Measurements from ENCODE around the gene MYO5A. TPM values are rescaled to one million over a fixed set of nuclear protein-coding genes. Genes with fewer than 3 reads are reported as not detected.
"Not testable (repeated sequence)": the region's sequence is repeated elsewhere in the genome, so short reads cannot be mapped to it uniquely, and the experiment has no call there.

MYO5A gene
- total RNA-seq, 2 experiments from 2014 or later: 22.5 TPM

DNA sequence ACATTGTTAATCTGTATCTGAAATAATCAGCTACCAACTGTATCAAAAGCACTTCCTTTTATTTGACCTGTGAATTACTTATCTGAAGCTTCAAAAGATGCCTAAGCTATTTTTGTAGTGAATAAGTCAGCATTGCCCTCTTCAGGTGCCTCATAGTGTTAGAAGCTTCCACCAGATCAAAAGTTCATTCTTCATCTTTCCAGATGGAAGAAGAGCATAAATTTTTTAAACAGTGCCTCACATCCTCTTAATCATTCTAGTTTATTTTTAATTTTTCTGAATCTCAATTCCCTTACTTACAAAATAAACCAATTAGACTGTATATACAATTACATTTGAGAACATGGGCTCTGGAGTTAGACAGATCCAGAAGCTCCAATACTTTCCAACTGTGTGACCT is 65.0 kb downstream of the MYO5A start:
- peak overlapping the region; percentile 88 for H3K27ac Mint-ChIP-seq
- ChIA-PET CTCF (interaction anchor here (0.7 to 1.7 kb wide), 5 partner anchors 35 to 132 kb away, joined by 3 to 6 read pairs (median 3); no protein-coding TSS in a partner anchor), POLR2A (interaction anchor here (0.7 kb wide), 1 partner anchor 204 kb away, joined by 4 read pairs; no protein-coding TSS in a partner anchor)
- H3K9me3 Mint-ChIP-seq (ENCODE audit: low read depth): peaks cover 6% of the 10 kb centered on the region
- H3K4me3 Mint-ChIP-seq: no peak overlapping the region
- no peak for ATAC-seq
- H3K36me3 Mint-ChIP-seq (ENCODE audit: low read depth): peaks cover 12% of the 10 kb centered on the region
- no peaks in the 10 kb centered on the region for H3K27me3 Mint-ChIP-seq
- intact Hi-C loops (cut with DNase I, micrococcal nuclease): loop anchor here (1.0 to 10.0 kb wide), 7 partner anchors 94 to 439 kb away; no protein-coding TSS in a partner anchor
- H3K4me1 Mint-ChIP-seq: peaks cover 43% of the 10 kb centered on the region
- no peak for DNase-seq

DNA sequence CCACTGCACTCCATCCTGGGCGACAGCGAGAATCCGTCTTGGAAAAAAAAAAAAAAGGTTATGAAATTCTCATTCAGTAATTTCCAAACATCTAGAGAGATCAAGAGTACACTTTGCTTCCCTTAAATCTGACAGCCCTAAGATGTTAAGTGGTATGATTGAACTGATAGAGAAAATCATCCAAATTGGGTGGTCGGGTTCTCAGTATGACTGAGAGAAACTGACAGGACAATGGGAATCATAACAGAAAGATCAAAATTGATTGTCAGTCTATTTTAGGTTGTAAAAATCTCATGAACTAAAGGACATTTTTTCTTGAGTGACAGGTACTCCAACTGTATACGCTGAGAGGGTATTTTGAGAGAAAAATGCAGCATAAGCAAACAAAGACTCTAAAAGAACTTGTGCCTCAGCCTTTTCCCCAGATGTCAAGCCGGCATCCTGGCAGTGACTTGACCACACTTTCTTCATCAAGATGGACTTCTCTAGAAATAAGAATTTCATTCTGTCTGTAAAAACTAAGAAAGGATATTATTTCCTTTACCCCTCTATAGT is 65.8 kb downstream of the MYO5A start:
- POLR2A ChIA-PET: no interaction called here
- H3K36me3 Mint-ChIP-seq (ENCODE audit: low read depth): peaks cover 12% of the 10 kb centered on the region
- CTCF ChIA-PET: interaction anchor here (0.7 to 1.7 kb wide), 4 partner anchors 34 to 131 kb away, joined by 3 to 6 read pairs (median 4); no protein-coding TSS in a partner anchor
- ATAC-seq (no peak), DNase-seq (no peak)
- no peaks in the 10 kb centered on the region for H3K27me3 Mint-ChIP-seq
- peaks cover 6% of the 10 kb centered on the region for H3K9me3 Mint-ChIP-seq (ENCODE audit: low read depth)
- peak overlapping the region; percentile 2 for H3K27ac Mint-ChIP-seq
- H3K4me1 Mint-ChIP-seq: peaks cover 45% of the 10 kb centered on the region
- no peak overlapping the region for H3K4me3 Mint-ChIP-seq
- intact Hi-C loops (cut with DNase I, micrococcal nuclease): loop anchor here (2.0 to 10.0 kb wide), 6 partner anchors 94 to 438 kb away; no protein-coding TSS in a partner anchor

DNA sequence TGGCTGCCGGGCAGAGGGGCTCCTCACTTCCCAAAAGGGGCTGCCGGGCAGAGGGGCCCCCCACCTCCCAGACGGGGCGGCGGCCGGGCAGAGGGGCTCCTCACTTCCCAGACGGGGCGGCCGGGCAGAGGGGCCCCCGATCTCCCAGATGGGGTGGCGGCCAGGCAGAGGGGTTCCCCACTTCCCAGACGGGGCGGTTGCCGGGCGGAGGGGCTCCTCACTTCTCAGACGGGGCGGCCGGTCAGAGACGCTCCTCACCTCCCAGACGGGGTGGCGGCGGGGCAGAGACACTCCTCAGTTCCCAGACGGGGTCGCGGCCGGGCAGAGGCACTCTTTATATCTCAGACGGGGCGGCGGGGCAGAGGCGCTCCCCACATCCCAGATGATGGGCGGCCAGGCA is 69.0 kb downstream of the MYO5A start:
- H3K27ac Mint-ChIP-seq; H3K9me3 Mint-ChIP-seq (ENCODE audit: low read depth); POLR2A ChIA-PET; H3K4me3 Mint-ChIP-seq; H3K27me3 Mint-ChIP-seq; DNase-seq; CTCF ChIA-PET; ATAC-seq: not testable (repeated sequence)
- Mint-ChIP-seq H3K36me3 (ENCODE audit: low read depth) (peaks cover 18% of the 10 kb centered on the region), H3K4me1 (peaks cover 34% of the 10 kb centered on the region)
- intact Hi-C loops (cut with DNase I, micrococcal nuclease): loop anchor here (5.0 to 10.0 kb wide), 5 partner anchors 98 to 435 kb away; no protein-coding TSS in a partner anchor

DNA sequence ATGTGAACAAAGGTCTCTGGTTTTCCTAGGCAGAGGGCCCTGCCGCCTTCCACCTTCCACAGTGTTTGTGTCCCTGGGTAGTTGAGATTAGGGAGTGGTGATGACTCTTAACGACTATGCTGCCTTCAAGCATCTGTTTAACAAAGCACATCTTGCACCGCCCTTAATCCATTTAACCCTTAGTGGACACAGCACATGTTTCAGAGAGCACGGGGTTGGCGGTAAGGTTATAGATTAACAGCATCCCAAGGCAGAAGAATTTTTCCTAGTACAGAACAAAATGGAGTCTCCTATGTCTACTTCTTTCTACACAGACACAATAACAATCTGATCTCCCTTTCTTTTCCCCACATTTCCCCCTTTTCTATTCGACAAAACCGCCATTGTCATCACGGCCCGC is 69.4 kb downstream of the MYO5A start:
- CTCF ChIA-PET; POLR2A ChIA-PET; H3K27me3 Mint-ChIP-seq; intact Hi-C loops (cut with DNase I, micrococcal nuclease); ATAC-seq; H3K27ac Mint-ChIP-seq; DNase-seq; H3K4me3 Mint-ChIP-seq: not testable (repeated sequence)
- Mint-ChIP-seq H3K36me3 (ENCODE audit: low read depth) (peaks cover 20% of the 10 kb centered on the region), H3K9me3 (ENCODE audit: low read depth) (peaks cover 11% of the 10 kb centered on the region), H3K4me1 (peaks cover 34% of the 10 kb centered on the region)

DNA sequence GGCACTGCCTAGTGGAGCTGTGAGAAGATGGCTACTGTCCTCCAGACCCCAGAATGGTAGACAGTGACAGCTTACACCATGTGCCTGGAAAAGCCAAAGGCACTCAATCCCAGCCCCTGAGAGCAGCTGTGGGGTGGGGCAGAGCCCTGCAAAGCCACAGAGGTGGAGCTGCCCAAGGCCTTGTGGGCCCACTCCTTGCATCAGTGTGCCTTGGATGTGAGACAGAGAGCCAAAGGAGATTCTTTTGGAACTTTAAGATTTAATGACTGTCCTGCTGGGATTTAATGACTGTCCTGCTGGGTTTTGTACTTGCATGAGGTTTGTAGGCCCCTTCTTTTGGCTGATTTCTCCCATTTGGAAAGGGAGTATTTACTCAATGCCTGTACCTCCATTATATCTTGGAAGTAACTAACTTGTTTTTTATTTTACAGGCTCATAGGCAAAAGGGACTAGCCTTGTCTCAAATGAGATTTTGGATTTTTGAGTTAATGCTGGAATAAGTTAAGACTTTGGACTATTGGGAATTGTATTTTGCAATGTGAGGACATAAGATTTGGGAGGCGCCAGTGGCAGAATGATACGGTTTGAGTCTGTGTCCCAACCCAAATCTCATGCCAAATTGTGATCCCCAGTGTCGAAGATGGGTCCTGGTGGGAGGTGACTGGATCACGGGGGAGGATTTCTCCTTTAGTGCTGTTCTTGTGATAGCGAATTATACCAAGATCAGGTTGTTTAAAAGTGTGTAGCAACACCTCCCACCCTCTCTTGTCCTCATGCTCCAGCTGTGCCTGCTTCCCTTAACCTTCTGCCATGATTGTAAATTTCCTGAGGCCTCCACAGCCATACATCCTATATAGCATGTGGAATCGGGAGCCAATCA is 80.4 kb downstream of the MYO5A start:
- intact Hi-C loops (cut with DNase I, micrococcal nuclease): no loop called here
- H3K4me1 Mint-ChIP-seq: peaks cover 18% of the 10 kb centered on the region
- H3K36me3 Mint-ChIP-seq (ENCODE audit: low read depth): peaks cover 3% of the 10 kb centered on the region
- no peaks in the 10 kb centered on the region for H3K9me3 Mint-ChIP-seq (ENCODE audit: low read depth)
- ChIA-PET CTCF (no interaction called here), POLR2A (no interaction called here)
- no peaks in the 10 kb centered on the region for H3K27me3 Mint-ChIP-seq
- no peak overlapping the region for H3K4me3 Mint-ChIP-seq
- no peak overlapping the region for H3K27ac Mint-ChIP-seq
- DNase-seq: no peak
- no peak for ATAC-seq

DNA sequence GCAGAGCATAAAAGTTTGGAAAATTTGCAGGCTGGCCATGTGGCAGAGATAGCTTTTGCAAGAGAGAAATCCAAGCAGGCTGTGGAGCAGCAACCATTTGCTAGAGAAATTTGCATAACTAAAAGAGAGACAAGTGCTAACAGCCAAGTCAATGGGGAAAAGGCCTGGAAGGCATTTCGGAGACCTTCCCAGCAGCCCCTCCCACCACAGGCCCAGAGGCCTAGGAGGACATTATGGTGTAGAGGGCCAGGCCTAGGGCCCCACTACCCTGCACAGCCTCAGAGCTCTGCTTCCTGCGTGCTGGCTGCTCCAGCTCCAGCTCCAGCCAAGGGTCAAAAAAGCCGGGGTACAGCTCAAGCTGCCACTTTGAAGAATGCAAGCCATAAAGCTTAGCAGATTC is 82.7 kb downstream of the MYO5A start:
- Mint-ChIP-seq H3K36me3 (ENCODE audit: low read depth) (no peaks in the 10 kb centered on the region), H3K4me1 (peaks cover 25% of the 10 kb centered on the region), H3K27me3 (no peaks in the 10 kb centered on the region), H3K27ac (no peak overlapping the region), H3K4me3 (no peak overlapping the region), H3K9me3 (ENCODE audit: low read depth) (no peaks in the 10 kb centered on the region)
- ChIA-PET POLR2A (no interaction called here), CTCF (no interaction called here)
- intact Hi-C loops (cut with DNase I, micrococcal nuclease): no loop called here
- no peak for ATAC-seq
- DNase-seq: no peak

DNA sequence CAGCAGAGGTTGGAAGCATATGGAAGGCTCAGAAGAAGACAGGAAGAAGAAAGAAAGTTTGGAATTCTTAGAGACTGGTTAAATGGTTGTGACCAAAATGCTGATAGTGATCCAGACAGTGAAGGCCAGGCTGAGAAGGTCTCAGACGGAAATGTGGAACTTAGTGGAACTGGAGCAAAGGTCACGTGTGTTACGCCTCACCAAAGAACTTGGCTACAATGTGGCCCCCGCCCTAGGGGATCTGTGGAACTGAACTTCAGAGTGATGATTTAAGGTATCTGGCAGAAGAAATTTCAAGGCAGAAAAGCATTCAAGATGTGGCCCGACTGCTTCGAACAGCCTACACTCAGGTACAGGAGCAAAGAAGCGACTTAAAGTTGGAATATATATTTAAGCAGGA is 83.1 kb downstream of the MYO5A start:
- CTCF ChIA-PET: no interaction called here
- intact Hi-C loops (cut with DNase I, micrococcal nuclease): no loop called here
- Mint-ChIP-seq H3K36me3 (ENCODE audit: low read depth) (no peaks in the 10 kb centered on the region), H3K9me3 (ENCODE audit: low read depth) (no peaks in the 10 kb centered on the region), H3K4me1 (peaks cover 27% of the 10 kb centered on the region), H3K4me3 (no peak overlapping the region), H3K27me3 (no peaks in the 10 kb centered on the region), H3K27ac (no peak overlapping the region)
- POLR2A ChIA-PET: no interaction called here
- ATAC-seq (no peak), DNase-seq (no peak)

DNA sequence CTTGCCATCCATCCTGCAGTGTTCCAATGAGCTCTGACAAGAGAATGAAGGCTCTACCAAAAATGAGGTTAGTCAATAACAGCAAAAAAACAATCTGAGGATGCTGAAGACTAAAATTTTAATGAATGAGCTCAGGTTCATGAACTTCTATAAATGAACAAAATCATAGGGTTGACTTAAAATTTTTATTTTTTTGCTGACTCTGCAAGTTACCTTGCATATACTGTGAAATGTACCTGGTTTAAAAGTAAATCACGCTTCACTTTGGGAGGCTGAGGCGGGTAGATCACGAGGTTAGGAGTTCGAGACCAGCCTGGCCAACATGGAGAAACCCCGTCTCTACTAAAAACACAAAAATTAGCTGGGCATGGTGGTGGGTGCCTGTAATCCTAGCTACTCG is 85.5 kb downstream of the MYO5A start:
- H3K9me3 Mint-ChIP-seq (ENCODE audit: low read depth); ATAC-seq; H3K36me3 Mint-ChIP-seq (ENCODE audit: low read depth); intact Hi-C loops (cut with DNase I, micrococcal nuclease); H3K27me3 Mint-ChIP-seq; DNase-seq; POLR2A ChIA-PET; H3K27ac Mint-ChIP-seq; H3K4me3 Mint-ChIP-seq: not testable (repeated sequence)
- H3K4me1 Mint-ChIP-seq: peaks cover 41% of the 10 kb centered on the region
- CTCF ChIA-PET: interaction anchor here (0.6 to 1.1 kb wide), 2 partner anchors 10 to 204 kb away, joined by 3 to 4 read pairs; no protein-coding TSS in a partner anchor

DNA sequence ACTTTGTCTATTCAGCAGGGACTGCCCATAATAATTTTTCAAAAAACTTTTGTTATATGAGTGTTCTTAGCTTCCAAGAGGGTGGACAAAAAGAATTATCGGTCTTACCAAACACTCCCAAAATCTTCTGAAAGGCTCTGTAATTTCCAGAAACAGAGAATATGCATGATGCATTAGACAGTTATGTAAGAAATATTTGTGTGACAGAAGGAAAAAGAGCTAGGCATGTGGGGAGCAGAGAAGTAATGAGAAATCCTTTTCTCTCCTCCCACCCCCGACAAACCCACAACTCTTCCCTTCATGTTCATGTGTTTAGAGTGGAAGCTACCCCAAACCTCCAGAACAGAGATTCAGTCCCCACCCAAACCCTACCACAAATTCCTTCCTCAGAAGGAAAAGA is 86.8 kb downstream of the MYO5A start:
- H3K9me3 Mint-ChIP-seq (ENCODE audit: low read depth): no peaks in the 10 kb centered on the region
- no peak overlapping the region for H3K4me3 Mint-ChIP-seq
- peaks cover 49% of the 10 kb centered on the region for H3K4me1 Mint-ChIP-seq
- ATAC-seq (no peak), DNase-seq (no peak)
- no peaks in the 10 kb centered on the region for H3K36me3 Mint-ChIP-seq (ENCODE audit: low read depth)
- POLR2A ChIA-PET: interaction anchor here (0.5 kb wide), 1 partner anchor 1716 kb away, joined by 3 read pairs; no protein-coding TSS in a partner anchor
- intact Hi-C loops (cut with DNase I, micrococcal nuclease): no loop called here
- no peaks in the 10 kb centered on the region for H3K27me3 Mint-ChIP-seq
- CTCF ChIA-PET: interaction anchor here (0.5 to 1.2 kb wide), 4 partner anchors 38 to 234 kb away, joined by 3 to 5 read pairs (median 3); no protein-coding TSS in a partner anchor
- H3K27ac Mint-ChIP-seq: no peak overlapping the region

DNA sequence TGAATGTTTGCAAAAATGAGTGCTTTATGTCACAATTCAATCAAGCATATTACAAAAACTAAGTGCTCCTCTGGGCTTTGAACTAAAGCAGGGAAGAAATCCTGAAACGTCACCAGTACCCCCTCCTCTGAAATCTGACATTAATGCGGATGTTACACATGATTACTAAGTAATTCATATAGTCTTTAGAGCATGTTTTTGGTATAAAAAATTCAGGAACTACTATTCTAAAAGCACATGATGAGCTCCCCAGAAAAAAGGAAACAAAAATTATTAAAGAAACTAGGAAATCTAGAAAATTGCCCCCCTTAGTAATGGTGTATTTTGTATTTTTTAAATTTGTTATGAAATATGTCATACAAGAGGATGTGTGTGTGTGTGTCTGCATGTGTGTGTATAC is 87.7 kb downstream of the MYO5A start:
- intact Hi-C loops (cut with DNase I, micrococcal nuclease): no loop called here
- DNase-seq: no peak
- no peaks in the 10 kb centered on the region for H3K9me3 Mint-ChIP-seq (ENCODE audit: low read depth)
- H3K4me3 Mint-ChIP-seq: no peak overlapping the region
- no peaks in the 10 kb centered on the region for H3K36me3 Mint-ChIP-seq (ENCODE audit: low read depth)
- H3K27ac Mint-ChIP-seq: no peak overlapping the region
- no peaks in the 10 kb centered on the region for H3K27me3 Mint-ChIP-seq
- H3K4me1 Mint-ChIP-seq: peaks cover 49% of the 10 kb centered on the region
- ChIA-PET POLR2A (interaction anchor here (0.6 kb wide), 1 partner anchor 108 kb away, joined by 3 read pairs; no protein-coding TSS in a partner anchor), CTCF (interaction anchor here (0.9 to 1.2 kb wide), 3 partner anchors 56 to 233 kb away, joined by 3 read pairs; no protein-coding TSS in a partner anchor)
- no peak for ATAC-seq

DNA sequence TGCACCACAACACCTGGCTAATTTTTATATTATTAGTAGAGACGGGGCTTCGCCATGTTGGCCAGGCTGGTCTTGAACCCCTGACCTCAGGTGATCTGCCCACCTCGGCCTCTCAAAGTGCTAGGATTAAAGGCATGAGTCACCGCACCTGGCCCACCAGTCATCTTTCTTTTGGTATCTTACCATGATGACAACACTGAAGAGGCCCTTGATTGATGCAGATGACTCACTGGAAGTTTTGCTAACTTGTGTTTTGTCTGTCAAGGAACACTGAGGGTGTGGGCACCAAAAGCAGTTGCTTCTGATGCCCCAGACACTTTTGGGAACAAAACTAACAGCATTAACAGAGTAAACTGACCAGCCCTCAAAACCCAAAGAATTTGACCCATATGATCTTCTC is 88.3 kb downstream of the MYO5A start:
- DNase-seq (peak; percentile 66), ATAC-seq (peak; percentile 97)
- no peak overlapping the region for H3K4me3 Mint-ChIP-seq
- no peaks in the 10 kb centered on the region for H3K36me3 Mint-ChIP-seq (ENCODE audit: low read depth)
- no peak overlapping the region for H3K27ac Mint-ChIP-seq
- peaks cover 47% of the 10 kb centered on the region for H3K4me1 Mint-ChIP-seq
- H3K9me3 Mint-ChIP-seq (ENCODE audit: low read depth): no peaks in the 10 kb centered on the region
- ChIA-PET POLR2A (interaction anchor here (0.6 kb wide), 1 partner anchor 109 kb away, joined by 3 read pairs; no protein-coding TSS in a partner anchor), CTCF (no interaction called here)
- no peaks in the 10 kb centered on the region for H3K27me3 Mint-ChIP-seq
- intact Hi-C loops (cut with DNase I, micrococcal nuclease): no loop called here
